ENCODE measurements around the gene DPYSL5.

Gene DPYSL5

DNA sequence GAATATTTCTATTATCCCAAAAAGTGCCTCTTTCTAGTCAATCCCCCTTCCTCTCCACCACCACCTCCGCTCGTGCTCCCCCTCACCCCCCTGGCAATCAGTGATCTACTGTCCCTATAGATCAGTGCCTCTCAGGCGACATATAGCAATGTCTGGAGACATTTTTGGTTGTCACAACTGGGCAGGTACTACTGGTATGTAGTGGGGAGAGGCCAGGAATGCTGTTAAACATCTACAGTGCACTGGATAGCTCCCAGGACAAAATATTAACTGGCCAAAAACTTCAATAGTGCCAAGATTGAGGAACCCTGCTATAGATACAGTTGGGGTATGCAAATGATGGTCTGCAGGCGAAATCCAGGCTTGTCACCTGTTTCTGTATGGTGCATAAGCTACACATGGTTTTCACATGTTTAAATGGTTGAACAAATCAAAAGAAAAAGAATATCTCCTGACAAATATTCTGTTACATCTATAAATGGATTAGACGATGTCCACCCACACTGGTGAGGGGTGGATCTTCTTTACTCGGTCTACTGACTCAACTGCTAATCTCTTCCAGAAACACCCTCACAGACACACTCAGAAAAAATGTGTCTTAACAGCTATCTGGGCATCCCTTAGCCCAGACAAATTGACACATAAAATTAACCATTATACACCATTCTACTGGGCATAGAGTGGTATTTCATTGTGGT lies 25.5 kb downstream of the DPYSL5 start:
- H3K36me3 ChIP-seq (ENCODE audit: insufficient read depth, low read length) = no peaks in the 10 kb centered on the region
- no peaks in the 10 kb centered on the region for H3K79me2 ChIP-seq (ENCODE audit: insufficient read depth, low read length)
- H3K4me1 ChIP-seq (ENCODE audit: insufficient read depth, low read length) = no peaks in the 10 kb centered on the region
- no peak for TF ChIP-seq EZH2 (IDR thresholded peaks at IDR 0.05; ENCODE audit: borderline replicate concordance, low read depth, low read length, severe bottlenecking)
- TF ChIP-seq, protein P1, sequence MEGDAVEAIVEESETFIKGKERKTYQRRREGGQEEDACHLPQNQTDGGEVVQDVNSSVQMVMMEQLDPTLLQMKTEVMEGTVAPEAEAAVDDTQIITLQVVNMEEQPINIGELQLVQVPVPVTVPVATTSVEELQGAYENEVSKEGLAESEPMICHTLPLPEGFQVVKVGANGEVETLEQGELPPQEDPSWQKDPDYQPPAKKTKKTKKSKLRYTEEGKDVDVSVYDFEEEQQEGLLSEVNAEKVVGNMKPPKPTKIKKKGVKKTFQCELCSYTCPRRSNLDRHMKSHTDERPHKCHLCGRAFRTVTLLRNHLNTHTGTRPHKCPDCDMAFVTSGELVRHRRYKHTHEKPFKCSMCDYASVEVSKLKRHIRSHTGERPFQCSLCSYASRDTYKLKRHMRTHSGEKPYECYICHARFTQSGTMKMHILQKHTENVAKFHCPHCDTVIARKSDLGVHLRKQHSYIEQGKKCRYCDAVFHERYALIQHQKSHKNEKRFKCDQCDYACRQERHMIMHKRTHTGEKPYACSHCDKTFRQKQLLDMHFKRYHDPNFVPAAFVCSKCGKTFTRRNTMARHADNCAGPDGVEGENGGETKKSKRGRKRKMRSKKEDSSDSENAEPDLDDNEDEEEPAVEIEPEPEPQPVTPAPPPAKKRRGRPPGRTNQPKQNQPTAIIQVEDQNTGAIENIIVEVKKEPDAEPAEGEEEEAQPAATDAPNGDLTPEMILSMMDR (IDR thresholded peaks at IDR 0.05; ENCODE audit: borderline replicate concordance, extremely low read depth, low read length, poor library complexity, severe bottlenecking) = no peak
- no peak for DNase-seq
- peaks cover 4% of the 10 kb centered on the region for H3K27me3 ChIP-seq (ENCODE audit: insufficient read depth, low read length, poor library complexity)
- no peak overlapping the region for H3K4me2 ChIP-seq (ENCODE audit: insufficient read depth, low read length)
- H2AFZ ChIP-seq (ENCODE audit: low read depth, low read length) = no peak overlapping the region
- H4K20me1 ChIP-seq (ENCODE audit: insufficient read depth, low read length) = no peaks in the 10 kb centered on the region
- ATAC-seq (ENCODE audit: insufficient read depth, low read depth) = no peak
- no peak overlapping the region for H3K4me3 ChIP-seq (ENCODE audit: low read depth in 1 of 2, low read length in 2 of 2)
- H3K9ac ChIP-seq (ENCODE audit: low read depth, low read length) = no peak overlapping the region
- no peak overlapping the region for H3K27ac ChIP-seq (ENCODE audit: low read length)
- H3K9me3 ChIP-seq (ENCODE audit: insufficient read depth, low read length, severe bottlenecking) = no peaks in the 10 kb centered on the region

DNA sequence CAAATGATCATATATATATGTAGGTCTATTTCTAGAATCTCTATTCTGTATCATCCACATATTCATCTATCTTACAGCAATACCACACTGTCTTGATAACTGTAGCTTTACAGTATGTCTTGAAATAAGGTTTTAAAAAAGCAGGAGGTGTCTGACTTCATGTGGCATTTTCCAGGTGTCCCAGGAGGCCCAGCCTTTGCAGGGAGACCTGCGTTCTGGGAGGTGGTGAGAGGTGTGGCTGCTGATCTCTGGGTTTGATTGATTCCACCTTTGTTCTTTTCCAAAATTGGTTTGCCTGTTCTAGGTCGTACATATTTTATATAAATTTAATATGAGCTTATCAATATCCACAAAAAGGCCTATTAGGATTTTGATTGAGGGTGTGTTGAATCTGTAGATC lies 26.6 kb downstream of the DPYSL5 start:
- no peaks in the 10 kb centered on the region for H3K36me3 ChIP-seq (ENCODE audit: insufficient read depth, low read length)
- no peak for DNase-seq
- peaks cover 4% of the 10 kb centered on the region for H3K27me3 ChIP-seq (ENCODE audit: insufficient read depth, low read length, poor library complexity)
- H3K9me3 ChIP-seq (ENCODE audit: insufficient read depth, low read length, severe bottlenecking) = no peaks in the 10 kb centered on the region
- H3K4me3 ChIP-seq (ENCODE audit: low read depth in 1 of 2, low read length in 2 of 2) = no peak overlapping the region
- TF ChIP-seq EZH2 (IDR thresholded peaks at IDR 0.05; ENCODE audit: borderline replicate concordance, low read depth, low read length, severe bottlenecking) = no peak
- TF ChIP-seq, protein P1 (IDR thresholded peaks at IDR 0.05; ENCODE audit: borderline replicate concordance, extremely low read depth, low read length, poor library complexity, severe bottlenecking) = no peak
- no peak overlapping the region for H3K27ac ChIP-seq (ENCODE audit: low read length)
- no peak overlapping the region for H2AFZ ChIP-seq (ENCODE audit: low read depth, low read length)
- H3K9ac ChIP-seq (ENCODE audit: low read depth, low read length) = no peak overlapping the region
- no peaks in the 10 kb centered on the region for H3K4me1 ChIP-seq (ENCODE audit: insufficient read depth, low read length)
- ATAC-seq (ENCODE audit: insufficient read depth, low read depth) = no peak
- H3K79me2 ChIP-seq (ENCODE audit: insufficient read depth, low read length) = no peaks in the 10 kb centered on the region
- H3K4me2 ChIP-seq (ENCODE audit: insufficient read depth, low read length) = no peak overlapping the region
- no peaks in the 10 kb centered on the region for H4K20me1 ChIP-seq (ENCODE audit: insufficient read depth, low read length)

DNA sequence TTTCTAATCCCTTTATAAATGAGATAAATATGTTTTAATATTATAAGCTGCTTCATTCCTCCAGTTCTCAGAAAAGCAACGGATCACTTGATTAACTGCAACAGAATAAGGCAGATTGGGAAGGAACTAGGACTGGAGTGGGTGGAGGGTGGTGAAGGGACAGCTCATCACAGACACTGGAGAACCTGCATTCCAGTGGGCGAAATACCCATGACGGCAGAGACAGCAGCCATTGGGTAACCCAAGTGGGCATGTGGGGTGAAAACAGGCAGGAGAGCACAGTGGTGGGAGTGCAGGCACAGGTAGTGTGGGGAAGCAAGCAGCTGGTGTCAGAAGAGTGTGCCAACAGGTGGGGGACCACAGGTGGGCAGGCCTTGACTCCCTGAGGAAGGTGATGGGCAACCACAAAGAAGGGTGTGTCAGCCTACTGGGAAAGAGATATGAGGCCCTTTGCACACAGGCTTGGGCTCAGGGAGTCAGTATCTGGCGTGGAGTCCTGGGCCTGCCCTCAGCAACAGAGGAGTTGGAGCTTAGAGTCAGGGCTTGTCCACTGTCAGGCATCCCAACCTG lies 27.2 kb downstream of the DPYSL5 start:
- TF ChIP-seq, protein P1 (IDR thresholded peaks at IDR 0.05; ENCODE audit: borderline replicate concordance, extremely low read depth, low read length, poor library complexity, severe bottlenecking) = no peak
- TF ChIP-seq EZH2 (IDR thresholded peaks at IDR 0.05; ENCODE audit: borderline replicate concordance, low read depth, low read length, severe bottlenecking) = no peak
- DNase-seq = no peak
- Histone ChIP-seq H4K20me1 (ENCODE audit: insufficient read depth, low read length) (no peaks in the 10 kb centered on the region), H3K4me2 (ENCODE audit: insufficient read depth, low read length) (no peak overlapping the region), H2AFZ (ENCODE audit: low read depth, low read length) (no peak overlapping the region), H3K27ac (ENCODE audit: low read length) (no peak overlapping the region), H3K79me2 (ENCODE audit: insufficient read depth, low read length) (no peaks in the 10 kb centered on the region), H3K4me3 (ENCODE audit: low read depth in 1 of 2, low read length in 2 of 2) (no peak overlapping the region), H3K9me3 (ENCODE audit: insufficient read depth, low read length, severe bottlenecking) (no peaks in the 10 kb centered on the region), H3K27me3 (ENCODE audit: insufficient read depth, low read length, poor library complexity) (peaks cover 4% of the 10 kb centered on the region), H3K36me3 (ENCODE audit: insufficient read depth, low read length) (no peaks in the 10 kb centered on the region), H3K9ac (ENCODE audit: low read depth, low read length) (no peak overlapping the region), H3K4me1 (ENCODE audit: insufficient read depth, low read length) (no peaks in the 10 kb centered on the region)
- no peak for ATAC-seq (ENCODE audit: insufficient read depth, low read depth)

Data from DND-41 (cell line).